Thoracic aorta (tissue), 2 donors: ENCODE measurements around the gene LFNG. TPM values are rescaled to one million over a fixed set of nuclear protein-coding genes. Genes with fewer than 3 reads are reported as not detected.

Experiments used
- ATAC-seq: fragments of 150-250 bp; one replicate; pipeline ENCODE4 v1.8.0; 2017; ENCODE audit warnings: low read depth; ENCODE audit not compliant: insufficient number of reproducible peaks, low FRiP score
- DNase-seq: peaks from one replicate; pipeline ENCODE4 v3.0.0-alpha.2; 2020; ENCODE audit warnings: low spot score
- H3K27ac ChIP-seq, 2 donors: fragments of 200-600 bp; sonication (generic); 1 replicate in 1 of 2; 2 replicates in 1 of 2; pipeline ENCODE4 v1.5.1; 2016; ENCODE audit warnings: mild to moderate bottlenecking in 2 of 2, moderate library complexity in 2 of 2
- H3K27me3 ChIP-seq: fragments of 200-600 bp; sonication (generic); replicated peaks from 2 replicates; pipeline ENCODE4 v1.6.0; 2016; ENCODE audit warnings: mild to moderate bottlenecking; ENCODE audit not compliant: insufficient read depth
- H3K36me3 ChIP-seq: fragments of 200-600 bp; sonication (generic); one replicate; pipeline ENCODE4 v1.5.1; 2016
- H3K4me1 ChIP-seq, 2 donors: fragments of 200-600 bp; sonication (generic); 1 replicate in 1 of 2; 2 replicates in 1 of 2; pipeline versions ENCODE4 v1.5.1 to v1.6.0; 2016; ENCODE audit warnings: low read depth in 2 of 2, mild to moderate bottlenecking in 1 of 2; ENCODE audit not compliant: control insufficient read depth in 1 of 2
- H3K4me3 ChIP-seq: fragments of 200-600 bp; sonication (generic); 2 replicates; pipeline ENCODE4 v1.5.1; 2016; ENCODE audit warnings: mild to moderate bottlenecking
- H3K9me3 ChIP-seq: fragments of 200-600 bp; sonication (generic); 2 replicates; pipeline ENCODE4 v1.5.1; 2016
- total RNA-seq, 2 donors: library from RNA; depleted of rRNA; stranded (reverse); fragments of >200 nt; gene quantifications; one replicate each; pipeline versions ENCODE4 v1.1.0 to v1.2.3, GENCODE V29; 2016
- TF ChIP-seq, protein P1 (sequence below): fragments of 200-600 bp; sonication (generic); IDR thresholded peaks from one replicate; pipeline ENCODE4 v1.5.1; 2019; ENCODE audit warnings: antibody characterized with exemption

The LFNG gene
- total RNA-seq, 2 donors from 2014 or later, result 8.0 to 24.1 TPM

DNA sequence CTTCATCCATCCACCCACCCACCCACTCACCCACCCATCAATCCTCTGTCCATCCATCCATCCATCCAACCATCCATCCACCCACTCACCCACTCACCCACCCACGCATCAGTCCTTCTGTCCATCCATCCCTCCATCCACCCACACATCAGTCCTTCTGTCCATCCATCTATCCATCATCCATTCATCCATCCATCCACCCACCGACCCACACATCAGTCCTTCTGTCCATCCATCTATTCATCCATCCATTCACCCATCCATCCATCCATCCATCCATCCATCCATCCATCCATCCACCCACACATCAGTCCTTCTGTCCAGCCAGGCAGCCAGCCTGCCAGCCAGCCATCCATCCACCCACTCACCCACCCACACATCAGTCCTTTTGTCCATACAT, 27.5 kb upstream of the LFNG start:
- H3K27me3 ChIP-seq, result no peaks in the 10 kb centered on the region
- no peaks in the 10 kb centered on the region for H3K9me3 ChIP-seq

GRCh38 chr7:2493205-2494164, 26.1 kb upstream of the LFNG start:
- ATAC-seq, result no peak

More for the DNA sequence above, 27.5 kb upstream of the LFNG start:
- TF ChIP-seq, protein P1, sequence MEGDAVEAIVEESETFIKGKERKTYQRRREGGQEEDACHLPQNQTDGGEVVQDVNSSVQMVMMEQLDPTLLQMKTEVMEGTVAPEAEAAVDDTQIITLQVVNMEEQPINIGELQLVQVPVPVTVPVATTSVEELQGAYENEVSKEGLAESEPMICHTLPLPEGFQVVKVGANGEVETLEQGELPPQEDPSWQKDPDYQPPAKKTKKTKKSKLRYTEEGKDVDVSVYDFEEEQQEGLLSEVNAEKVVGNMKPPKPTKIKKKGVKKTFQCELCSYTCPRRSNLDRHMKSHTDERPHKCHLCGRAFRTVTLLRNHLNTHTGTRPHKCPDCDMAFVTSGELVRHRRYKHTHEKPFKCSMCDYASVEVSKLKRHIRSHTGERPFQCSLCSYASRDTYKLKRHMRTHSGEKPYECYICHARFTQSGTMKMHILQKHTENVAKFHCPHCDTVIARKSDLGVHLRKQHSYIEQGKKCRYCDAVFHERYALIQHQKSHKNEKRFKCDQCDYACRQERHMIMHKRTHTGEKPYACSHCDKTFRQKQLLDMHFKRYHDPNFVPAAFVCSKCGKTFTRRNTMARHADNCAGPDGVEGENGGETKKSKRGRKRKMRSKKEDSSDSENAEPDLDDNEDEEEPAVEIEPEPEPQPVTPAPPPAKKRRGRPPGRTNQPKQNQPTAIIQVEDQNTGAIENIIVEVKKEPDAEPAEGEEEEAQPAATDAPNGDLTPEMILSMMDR, result no peak
- H3K27ac ChIP-seq, result no peak overlapping the region
- ATAC-seq (no peak), DNase-seq (no peak)
- H3K36me3 ChIP-seq, result no peaks in the 10 kb centered on the region
- H3K4me1 ChIP-seq, result peaks cover 15 to 30% of the 10 kb centered on the region in 2 donors
- H3K4me3 ChIP-seq, result no peak overlapping the region

DNA sequence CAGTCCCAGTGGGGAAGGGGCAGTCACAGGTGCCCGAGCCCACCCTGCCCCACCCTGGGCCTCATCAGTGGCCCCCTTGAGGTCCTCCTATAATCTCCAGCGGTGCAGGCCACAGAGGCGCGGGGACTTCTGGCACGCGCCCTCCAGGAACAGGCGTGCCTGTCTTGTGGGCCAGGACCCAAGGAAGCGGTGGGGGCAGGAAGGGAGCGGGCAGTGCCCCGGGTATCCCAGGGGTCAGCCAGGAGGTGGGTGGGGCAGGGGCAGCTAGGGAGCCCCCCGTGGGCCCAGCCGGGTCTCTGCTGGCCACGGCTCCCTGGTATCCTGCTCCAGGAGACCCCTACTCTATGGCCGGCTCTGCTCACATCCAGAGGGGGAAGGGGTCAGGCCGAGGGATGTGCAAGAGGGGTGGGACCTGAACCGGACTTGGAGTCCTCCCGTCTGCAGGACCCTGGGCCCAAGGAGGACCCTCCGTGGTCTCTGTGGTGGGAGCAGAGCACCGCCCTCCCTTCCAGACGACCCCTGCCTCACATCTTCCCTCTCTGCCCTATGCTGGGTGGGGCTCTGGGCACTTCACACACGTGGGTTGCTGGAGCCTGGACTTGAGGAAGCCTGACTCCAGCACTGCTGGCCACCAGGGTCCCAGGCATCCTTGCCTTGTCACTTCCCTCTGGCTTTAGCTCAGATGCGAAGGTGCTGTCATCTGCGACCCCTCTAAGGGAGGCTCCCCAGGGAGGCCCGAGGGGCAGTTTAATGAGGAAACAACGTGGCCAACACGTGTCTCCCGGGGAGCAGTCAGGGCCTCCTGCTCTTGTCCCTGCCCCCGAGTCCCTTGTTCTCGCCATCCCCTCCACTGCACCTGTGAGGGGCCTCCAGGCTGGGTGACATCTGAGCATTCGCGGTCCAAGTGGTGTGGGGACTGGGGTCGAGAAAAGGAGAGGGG, 25.1 kb upstream of the LFNG start:
- TF ChIP-seq, protein P1, result no peak
- Histone ChIP-seq H3K4me3 (no peak overlapping the region), H3K27me3 (no peaks in the 10 kb centered on the region), H3K27ac (no peak overlapping the region), H3K4me1 (peaks cover 0 to 6% of the 10 kb centered on the region in 2 donors), H3K9me3 (no peaks in the 10 kb centered on the region), H3K36me3 (no peaks in the 10 kb centered on the region)
- DNase-seq (no peak), ATAC-seq (no peak)

More at GRCh38 chr7:2493205-2494164, 26.1 kb upstream of the LFNG start:
- Histone ChIP-seq H3K4me1 (peaks cover 3 to 16% of the 10 kb centered on the region in 2 donors), H3K36me3 (no peaks in the 10 kb centered on the region), H3K27me3 (no peaks in the 10 kb centered on the region), H3K27ac (no peak overlapping the region), H3K4me3 (no peak overlapping the region), H3K9me3 (no peaks in the 10 kb centered on the region)
- TF ChIP-seq, protein P1, result no peak
- no peak for DNase-seq

GRCh38 chr7:2495418-2496299, 23.9 kb upstream of the LFNG start:
- TF ChIP-seq, protein P1, result no peak
- DNase-seq (no peak), ATAC-seq (no peak)
- Histone ChIP-seq H3K4me3 (no peak overlapping the region), H3K4me1 (no peaks in the 10 kb centered on the region), H3K27ac (no peak overlapping the region), H3K27me3 (no peaks in the 10 kb centered on the region), H3K9me3 (no peaks in the 10 kb centered on the region), H3K36me3 (no peaks in the 10 kb centered on the region)
